GM18907 (cell line): ENCODE results near the gene CEBPB.
"Not testable (repeated sequence)": the region's sequence is repeated elsewhere in the genome, so short reads cannot be mapped to it uniquely, and the experiment has no call there.

Source experiments
- ATAC-seq: cut with Tn5 transposase; IDR thresholded peaks from one replicate; pipeline ENCODE4 v1.9.1; 2021; ENCODE audit warnings: mild to moderate bottlenecking, moderate library complexity; ENCODE audit not compliant: unreplicated experiment

The CEBPB gene

DNA sequence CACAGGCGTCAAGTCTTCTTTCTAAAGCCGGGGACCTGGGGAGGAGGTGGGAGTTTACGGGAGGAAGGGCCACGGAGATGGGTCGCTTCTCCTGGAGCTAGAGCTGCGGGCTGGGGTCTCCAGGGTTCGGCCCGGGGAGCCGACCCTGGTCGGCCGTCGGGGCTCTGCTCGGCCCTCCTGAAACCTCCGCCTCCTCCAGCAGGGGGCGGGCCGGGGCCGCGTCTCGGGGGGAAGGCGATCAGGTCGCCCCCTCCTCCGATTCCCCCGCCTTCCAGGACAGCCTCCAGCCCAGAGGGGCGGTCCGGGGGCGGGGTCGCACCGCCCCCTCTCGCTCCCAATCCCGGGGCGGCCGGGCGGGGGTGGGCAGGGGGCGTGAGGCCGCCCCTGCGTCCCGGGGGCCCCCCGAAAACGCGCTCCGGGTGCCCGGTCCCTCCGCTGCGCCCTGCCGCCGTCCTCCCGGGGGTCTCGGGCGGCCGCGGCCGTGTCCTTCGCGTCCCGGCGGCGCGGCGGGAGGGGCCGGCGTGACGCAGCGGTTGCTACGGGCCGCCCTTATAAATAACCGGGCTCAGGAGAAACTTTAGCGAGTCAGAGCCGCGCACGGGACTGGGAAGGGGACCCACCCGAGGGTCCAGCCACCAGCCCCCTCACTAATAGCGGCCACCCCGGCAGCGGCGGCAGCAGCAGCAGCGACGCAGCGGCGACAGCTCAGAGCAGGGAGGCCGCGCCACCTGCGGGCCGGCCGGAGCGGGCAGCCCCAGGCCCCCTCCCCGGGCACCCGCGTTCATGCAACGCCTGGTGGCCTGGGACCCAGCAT, at the start of gene CEBPB:
Gene CEBPB, plus strand, starts transcription at position 580 of the 814 bp plus-strand sequence. Its CDS starts 204 bp downstream, at position 784.
- ATAC-seq, result peak; percentile 43

DNA sequence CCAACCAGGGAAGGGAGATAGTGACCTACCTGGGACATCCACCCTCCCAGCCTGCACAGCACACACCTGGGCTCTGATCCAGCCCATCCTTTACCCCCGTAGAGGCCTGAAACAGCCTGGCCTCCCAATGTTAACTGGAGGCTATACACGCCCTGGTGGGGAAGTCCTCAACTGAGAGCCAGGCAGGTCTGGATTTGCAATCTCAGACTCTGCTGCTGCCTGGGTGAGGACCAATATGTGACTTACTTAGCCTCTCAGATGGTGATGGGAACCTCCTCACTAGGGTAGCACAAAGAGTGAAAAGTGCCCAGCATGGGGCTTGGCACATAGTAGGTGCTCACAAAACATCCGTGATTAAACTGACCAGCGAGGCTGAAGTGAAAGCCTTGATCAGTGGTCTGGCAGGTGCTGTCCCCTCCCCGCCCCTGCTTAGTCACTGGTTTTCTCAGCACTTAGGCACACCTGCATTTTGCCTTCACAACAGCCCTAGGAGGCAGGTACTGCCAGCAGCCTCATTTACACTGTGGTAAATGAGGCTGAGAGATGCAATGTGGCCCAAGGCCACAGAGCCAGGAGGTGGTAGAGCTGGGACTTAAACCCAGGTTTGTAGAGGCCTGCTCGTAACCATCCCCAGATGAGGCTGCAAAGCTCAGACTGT, 49.5 kb upstream of the CEBPB start:
- no peak for ATAC-seq

DNA sequence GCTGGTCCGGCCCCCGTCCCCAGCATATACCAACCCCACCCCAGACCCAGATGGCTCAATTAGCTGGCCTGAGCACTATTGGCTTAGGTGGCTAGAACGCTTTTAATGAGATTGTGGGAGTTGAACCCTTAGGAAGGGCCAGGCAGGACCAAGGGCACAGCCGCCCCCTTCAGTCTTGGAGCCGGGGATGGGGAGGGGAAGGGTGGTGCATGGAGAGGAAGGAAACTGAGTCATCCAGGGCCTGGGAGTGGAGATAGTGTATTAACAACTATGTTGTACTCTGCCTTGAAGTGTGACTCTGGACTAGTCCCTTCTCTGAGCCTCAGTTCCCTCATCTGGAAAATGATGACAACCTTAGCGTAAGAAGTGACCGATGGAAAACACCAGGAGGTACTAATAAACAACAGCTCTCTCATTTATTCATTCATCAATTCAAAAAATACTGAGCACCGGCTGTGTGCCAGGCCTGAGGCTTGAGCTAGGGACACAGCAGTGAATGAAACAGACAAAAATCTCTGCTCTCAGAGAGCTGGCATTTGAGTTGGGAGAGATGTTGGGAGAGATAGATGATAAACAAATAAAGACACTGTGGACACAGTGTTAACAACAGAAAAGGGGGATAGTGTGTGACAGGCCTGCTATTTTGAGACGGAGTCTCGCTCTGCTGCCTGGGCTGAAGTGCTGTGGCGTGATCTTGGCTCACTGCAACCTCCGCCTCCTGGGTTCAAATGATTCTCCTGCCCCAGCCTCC, 48.6 kb upstream of the CEBPB start:
- ATAC-seq, result no peak

DNA sequence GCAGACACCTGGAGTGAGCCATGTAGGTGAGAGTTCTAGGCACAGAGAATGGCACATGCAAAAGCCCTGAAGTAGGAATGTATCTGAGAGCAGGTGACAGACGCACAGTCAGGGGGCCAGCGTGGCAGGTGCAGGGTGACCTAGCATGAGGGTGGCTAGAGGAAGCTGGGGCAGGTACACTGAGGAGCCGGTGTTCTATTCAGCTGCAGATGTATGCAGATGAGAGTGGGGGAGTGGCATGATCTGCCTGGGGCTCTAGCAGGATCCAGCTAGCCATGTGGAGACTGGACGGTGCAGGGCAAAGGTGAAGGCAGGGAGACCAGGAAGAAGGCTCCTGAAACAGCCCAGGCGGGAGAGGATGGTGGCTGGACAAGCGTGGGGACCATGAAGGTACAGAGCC, 47.8 kb upstream of the CEBPB start:
- ATAC-seq, result no peak

DNA sequence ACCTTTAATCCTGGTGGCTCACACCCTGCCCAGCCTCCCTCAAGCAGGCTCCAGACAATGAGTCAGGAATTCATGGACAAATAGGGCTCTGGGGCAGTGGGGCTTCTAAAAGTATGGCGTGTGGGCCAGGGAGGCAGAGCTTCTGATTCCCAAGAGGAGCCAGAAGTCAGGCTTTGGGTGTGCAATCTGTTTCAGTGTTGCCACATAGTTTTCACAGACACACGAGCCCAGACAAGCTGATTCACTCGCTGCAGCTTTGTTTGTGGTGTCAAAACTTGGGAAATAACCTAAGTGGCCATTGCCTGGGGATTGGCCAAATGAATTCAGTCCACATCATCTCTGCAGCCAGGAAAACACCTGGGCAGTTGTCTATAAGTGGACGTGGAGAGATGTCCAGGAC, 46.3 kb upstream of the CEBPB start:
- no peak for ATAC-seq

DNA sequence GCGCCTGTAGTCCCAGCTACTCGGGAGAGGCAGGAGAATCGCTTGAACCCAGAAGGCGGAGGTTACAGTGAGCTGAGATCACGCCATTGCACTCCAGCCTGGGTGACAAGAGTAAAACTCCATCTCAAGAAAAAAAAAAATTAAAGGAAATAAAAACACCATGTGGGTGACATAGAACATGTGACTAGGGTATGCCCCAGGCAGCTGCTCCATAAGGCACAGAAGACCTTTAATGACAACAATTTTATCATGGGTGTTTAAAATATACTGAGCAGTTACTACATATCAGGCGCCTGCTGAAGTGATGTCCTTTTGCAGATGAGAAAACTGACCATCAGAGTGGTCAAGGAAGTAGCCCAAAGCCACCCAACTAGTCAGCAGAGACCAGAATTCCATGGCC, 45.1 kb upstream of the CEBPB start:
- no peak for ATAC-seq

DNA sequence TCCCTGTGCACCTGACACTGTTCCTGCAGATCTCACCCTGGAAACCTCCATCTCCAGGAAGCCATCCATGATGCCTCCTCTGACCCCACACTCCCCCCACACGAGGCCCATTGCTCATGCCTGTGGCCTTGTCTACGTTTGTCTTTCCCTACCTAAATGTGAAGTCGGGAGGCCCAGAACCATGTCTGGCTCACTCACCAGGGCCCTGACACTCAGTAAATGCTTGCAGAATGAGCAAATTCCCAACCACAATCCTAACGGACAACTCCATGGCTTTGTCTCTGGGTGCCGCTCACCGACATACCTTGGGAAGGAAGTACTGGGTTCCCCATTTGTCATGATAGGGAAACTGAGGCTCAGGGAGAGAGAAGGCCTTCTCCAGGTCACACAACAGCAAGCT, 44.4 kb upstream of the CEBPB start:
- ATAC-seq, result no peak

DNA sequence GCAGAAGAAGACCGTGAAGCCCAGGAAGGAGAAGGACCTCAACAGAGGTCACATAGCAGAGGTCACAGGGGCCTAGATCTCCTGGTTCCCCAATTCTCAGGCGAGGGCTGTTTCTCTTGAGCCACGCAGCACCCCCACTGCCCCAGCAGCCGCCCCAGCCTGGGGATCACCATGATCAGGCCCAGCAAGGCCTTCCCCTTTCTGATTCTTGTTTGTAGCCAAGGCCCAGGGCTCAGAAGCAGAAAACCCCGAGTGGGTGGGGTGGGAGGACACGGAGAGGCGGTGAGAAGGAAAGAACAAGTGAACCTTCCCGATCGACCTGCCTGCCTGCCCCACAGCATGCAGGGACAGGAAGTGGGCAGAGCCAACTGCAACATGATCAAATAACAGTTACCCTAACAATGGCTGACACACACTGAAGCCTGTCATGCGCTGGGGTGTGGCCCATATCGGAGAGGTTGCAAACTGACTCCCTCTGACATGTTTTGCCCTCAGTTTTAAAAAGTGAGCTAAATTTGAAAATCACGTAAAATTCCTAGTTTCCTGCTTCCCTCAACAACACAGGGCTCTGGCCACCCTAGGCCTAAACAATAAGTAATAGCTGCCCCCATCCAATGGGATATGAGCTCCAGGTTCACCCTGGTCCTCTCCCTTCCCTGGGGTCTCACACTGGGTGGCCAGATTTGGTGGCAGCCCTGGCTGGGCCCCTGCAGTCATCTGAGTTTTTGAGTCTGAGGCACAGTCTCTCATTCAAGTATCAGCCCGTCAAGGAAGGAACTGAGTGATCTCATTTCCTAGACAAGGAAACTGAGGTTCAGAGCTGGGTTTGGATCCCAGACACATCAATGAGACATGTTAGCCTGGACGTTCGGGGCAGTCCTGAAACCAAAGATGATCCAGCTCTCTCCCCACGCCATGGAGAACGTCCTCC, 43.6 kb upstream of the CEBPB start:
- ATAC-seq, result peak; percentile 57

DNA sequence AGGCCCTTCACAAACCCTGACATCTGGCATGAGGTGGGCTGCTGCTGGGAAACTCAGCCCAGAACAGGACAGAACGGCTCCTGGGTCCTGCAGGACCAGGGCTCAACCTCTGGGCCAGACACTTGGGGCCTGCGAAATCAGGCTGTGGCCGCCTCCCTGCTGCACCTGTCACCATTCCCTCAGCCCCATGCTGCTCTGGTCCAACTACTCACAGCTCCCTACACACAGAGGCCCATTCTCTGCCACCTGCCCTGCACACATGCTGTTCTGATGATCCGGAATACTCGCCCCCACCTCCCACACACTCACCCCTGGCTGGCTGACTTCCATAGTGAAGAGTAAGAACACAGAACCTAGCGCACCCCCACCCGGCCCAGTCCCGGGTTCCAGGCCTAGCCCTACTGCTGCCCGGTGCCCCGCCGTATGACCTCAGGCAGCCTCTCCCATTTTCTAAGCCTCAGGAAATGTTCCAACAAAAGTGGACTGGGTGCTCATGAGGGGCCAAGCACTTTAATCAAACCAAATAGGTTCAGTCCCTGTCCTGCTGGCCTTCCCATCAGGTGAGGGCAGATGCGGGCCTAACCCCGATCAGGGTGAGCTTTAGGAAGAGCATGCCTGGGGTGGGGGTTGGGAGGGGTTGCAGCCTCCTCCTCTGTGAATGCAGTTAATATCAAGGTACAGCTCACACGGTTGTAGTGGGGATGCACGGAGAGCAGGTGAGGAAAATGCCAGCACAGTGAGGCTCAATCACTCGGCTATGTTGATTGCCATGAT, 41.0 kb upstream of the CEBPB start:
- ATAC-seq, result no peak

DNA sequence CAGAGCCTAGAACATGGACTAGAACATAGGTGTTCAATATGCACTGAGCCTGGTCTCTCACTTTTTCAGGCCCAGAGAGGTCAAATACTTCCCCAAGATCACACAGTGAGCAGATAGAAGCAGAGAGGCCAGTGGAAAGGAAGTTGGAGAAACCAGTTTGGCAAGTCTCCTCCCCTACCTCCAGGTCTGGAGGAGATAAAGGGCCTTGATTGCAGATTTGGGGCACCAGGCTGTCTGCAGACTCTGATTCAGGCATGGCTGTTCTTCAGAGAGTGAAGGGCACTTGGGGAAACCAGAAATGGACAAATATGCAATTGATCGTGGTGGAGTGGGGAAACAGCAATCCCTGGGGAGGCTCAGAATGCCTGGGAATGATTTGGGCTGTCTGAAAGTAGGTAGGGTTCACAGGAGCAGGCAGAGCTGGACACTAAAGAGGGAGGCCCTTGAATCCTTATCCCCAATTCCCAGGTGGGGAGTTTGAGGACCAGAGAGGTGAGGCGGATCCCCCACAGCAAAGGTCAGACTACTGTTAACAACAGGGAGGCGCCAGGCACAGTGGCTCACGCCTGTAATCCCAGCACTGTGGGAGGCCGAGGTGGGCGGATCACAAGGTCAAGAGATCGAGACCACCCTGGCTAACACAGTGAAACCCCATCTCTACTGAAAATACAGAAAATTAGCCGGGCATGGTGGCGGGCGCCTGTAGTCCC, 39.4 kb upstream of the CEBPB start:
- ATAC-seq, result no peak

DNA sequence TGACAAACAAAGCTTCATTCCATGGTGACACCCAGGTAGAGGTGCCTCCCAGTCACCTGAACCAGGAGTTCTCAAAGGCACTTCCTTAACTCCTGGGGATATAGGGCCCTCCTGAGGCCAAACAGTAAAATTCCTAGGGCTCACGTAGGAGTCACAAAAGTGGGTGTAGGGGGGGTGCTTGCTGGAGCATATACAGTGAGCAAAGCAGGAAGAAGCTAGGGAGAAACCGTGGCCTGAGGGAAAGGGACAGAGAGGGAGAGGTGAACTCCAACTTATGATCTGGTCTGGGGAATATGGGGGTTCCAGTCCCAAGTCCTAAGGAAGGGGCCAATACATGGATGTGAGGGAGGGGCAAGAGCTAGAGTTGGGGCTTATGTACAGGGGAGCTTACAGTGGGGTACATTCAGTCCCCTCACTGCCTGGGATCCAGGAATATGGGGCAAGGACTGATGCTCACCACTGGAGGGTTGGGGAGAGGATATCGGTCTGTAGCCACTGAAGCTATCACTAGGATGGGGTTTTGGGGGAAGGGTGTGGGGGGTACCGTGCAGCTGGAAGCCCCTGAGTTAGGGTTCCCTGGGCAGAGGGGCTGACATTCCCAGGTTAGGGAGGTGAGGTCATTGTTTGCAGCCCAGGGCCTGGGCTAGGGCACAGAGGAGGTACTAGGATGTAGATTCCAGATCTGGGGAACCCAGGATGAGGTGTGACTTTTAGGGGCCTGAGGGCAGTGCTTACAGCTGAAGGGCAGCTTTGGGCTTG, 38.1 kb upstream of the CEBPB start:
- ATAC-seq, result no peak

DNA sequence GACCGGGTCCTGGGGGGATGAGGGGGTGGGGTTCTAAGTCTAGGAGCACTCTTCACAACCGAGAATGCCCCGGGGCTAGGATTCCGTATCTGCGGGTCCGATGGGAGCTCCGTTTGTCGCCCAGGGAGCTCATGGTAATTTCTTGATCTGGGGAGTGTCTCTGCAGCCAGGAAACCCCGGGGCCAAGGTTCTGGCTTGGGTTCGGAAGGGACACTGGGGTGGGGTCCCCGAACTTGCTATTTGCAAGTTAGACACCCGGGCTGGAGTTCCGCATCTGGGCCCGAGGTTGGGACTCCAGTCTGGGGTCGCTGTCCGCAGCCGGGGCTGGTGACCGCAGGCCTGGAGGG, 37.5 kb upstream of the CEBPB start:
- no peak for ATAC-seq

DNA sequence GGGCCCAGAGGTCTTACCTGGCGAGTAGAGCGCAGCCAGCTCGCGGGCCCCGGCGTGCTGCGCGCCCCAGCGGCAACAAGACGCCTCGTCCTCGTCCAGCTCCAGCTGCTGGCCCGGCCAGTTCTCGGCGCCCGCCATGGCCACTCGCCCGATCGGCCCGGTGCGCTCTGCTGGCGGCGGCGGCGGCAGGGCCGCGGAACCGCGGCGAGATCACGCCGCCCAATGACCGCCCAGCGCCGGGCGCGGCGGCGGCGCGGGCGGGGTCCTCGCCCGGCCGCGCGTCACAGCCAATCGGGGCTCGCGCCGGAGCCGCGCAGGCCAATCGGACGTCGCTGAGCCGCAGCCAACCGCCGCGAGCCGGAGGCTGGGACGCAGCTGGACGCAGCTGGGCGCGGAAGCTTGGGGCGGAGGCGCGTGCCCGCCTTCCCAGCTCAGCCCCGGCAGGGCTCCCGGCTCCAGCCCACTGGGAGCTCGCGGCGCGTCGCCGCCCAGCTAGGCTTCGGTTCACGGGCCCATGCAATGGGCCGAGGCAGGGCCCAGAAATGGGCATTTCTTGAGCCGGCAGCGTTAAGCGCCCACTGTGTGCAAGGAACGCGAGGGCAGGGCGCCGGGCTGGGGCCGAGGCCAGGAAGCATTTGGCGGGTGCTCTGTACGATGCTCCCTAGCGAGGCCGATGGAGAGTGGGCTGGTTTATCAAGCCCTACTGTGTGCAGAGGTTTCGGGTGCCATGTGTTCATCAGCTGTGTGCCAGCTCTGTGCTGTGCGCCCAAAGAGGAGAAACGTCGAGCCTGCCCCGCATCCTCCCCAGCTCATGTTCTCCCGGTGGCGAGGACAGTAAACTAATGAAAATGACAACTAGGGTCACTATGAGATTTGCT, 36.9 kb upstream of the CEBPB start, which contains the start of gene PEDS1:
Gene PEDS1, minus strand, starts transcription at position 224 of the 878 bp plus-strand sequence. Its CDS starts 86 bp downstream, at position 138.
- ATAC-seq, result peak; percentile 91

DNA sequence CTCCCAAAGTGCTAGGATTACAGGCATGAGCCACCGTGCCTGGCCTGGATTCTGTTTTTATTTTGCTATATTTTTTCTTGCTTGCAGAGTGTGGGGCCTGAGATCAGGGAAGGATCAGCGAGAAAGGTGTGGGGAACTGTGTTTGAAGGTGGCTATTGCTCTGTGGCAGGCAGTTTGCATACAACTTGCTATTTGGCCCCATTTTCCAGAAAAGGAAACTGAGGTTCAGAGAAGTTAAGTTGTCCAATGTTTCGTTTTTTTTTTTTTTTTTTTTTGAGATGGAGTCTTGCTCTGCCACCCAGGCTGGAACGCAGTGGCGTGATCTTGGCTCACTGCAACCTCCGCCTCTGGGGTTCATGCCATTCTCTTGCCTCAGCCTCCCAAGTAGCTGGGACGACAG, 29.1 kb upstream of the CEBPB start:
- not testable (repeated sequence) for ATAC-seq

DNA sequence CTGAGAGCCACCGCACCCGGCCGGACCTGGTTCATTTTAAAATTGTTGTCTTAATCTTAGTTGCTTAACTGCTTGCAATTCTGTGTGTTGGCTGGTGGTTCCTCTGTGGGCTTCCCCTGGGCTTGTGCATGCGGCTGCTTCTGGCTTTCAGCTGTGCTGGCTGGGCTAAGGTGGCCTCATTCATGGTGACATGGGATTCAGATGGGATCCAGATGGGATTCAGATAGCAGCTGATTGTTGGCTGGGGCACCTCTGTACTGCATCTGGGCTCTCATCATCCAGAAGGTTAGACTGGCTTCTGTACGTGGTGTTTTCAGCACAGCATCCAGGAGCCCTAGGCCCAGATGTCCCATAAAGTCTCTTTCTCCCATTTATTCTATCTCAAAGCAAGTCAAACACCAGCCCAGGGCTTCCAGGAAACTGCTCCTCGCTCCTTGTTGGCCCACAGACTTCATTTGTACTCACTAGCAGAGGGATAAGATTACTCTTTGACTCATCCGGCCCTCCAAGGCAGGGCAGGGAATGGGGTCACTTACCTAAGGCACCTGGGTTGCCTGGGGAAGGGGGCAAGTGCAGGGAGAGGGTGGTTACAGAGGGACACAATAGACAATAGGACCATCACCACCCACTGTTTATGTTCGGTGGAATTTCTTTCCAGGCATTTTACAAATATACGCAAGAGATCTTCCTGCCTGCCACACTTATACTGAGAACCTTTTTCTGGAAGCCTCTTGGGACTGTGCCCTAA, 26.9 kb upstream of the CEBPB start:
- no peak for ATAC-seq

DNA sequence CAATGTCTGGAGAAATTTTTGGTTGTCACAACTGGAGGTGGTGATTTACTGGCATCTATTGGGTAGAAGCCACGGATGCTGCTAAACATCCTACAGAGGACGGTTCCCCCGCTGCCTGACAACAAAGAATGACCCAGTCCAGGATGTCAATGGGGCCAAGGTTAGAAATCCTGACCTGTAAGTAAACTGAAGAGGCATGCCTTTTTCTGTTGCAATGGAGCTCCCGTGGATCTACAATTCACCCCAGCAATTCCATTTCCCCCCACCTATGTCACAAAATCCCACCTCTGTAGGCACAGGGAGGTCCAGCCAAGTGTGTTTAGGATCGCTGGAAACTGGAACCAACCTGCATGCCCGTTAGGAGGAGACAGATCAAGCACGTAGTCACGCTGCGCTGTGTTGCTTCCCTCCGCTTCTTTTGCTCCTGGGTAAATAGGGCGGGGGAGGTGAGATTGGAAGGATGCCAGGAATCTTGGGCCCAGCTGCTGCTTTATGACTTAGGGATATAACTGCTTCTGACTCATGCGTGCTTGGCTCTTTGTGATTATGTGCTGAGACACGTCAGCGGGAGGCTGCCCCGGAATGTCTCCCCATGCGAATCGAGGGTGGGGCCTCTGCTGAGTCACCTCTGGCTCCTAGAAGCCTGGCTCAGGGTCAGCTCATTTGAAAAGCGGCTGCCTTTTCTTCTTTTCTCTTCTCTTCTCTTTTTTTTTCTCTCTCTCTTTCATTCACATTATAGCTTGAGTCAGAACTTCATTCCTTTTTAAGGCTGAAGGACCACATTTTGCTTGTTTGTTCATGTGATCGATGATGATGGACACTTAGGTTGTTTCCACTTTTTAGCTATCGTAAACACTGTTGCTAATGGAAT, 24.7 kb upstream of the CEBPB start:
- ATAC-seq, result peak; percentile 92
